OCI-LY3 (cell line): Measurements from ENCODE around the gene TEX55.

Experiments used
- CTCF ChIP-seq: fragments of 200-600, 300-600 bp; sonication (generic); IDR thresholded peaks from 2 replicates; pipeline ENCODE4 v1.5.1; 2014; ENCODE audit warnings: antibody characterized with exemption, low read length, low read depth
- EZH2phosphoT487 ChIP-seq: fragments of 200-600 bp; shearing (Covaris generic); IDR thresholded peaks from 2 replicates; pipeline ENCODE4 v1.6.1; 2018; ENCODE audit warnings: antibody characterized with exemption, mixed run types, low read depth

GRCh38 chr3:119149484-119149883 is 3.5 kb downstream of the TEX55 start:
- TF ChIP-seq EZH2phosphoT487: no peak
- TF ChIP-seq CTCF: no peak
